ENCODE results near the gene DNAH8.

DNAH8 gene

GRCh38 chr6:39026175-39026574 is 311.1 kb downstream of the DNAH8 start:
- no peak overlapping the region for H3K4me3 ChIP-seq (ENCODE audit: low read length)
- no peak for DNase-seq (ENCODE audit: low read depth)
- no peaks in the 10 kb centered on the region for H3K36me3 ChIP-seq (ENCODE audit: control insufficient read depth, insufficient read depth, low read length, severe bottlenecking)
- H3K9ac ChIP-seq (ENCODE audit: low read length): no peak overlapping the region
- H3K9me3 ChIP-seq (ENCODE audit: control insufficient read depth, low read length): no peaks in the 10 kb centered on the region
- H3K27me3 ChIP-seq (replicated peaks; ENCODE audit: control insufficient read depth, insufficient read depth, low read length): peaks cover 38% of the 10 kb centered on the region
- H3K4me1 ChIP-seq (ENCODE audit: control insufficient read depth, insufficient read depth, low read length): no peaks in the 10 kb centered on the region

- Histone ChIP-seq H3K36me3 (ENCODE audit: control insufficient read depth, insufficient read depth, low read length, severe bottlenecking) (no peaks in the 10 kb centered on the region), H3K27me3 (replicated peaks; ENCODE audit: control insufficient read depth, insufficient read depth, low read length) (peaks cover 37% of the 10 kb centered on the region), H3K4me1 (ENCODE audit: control insufficient read depth, insufficient read depth, low read length) (no peaks in the 10 kb centered on the region), H3K4me3 (ENCODE audit: low read length) (no peak overlapping the region), H3K9ac (ENCODE audit: low read length) (no peak overlapping the region), H3K9me3 (ENCODE audit: control insufficient read depth, low read length) (no peaks in the 10 kb centered on the region)
- no peak for DNase-seq (ENCODE audit: low read depth)
Measured at GRCh38 chr6:39029156-39030011, 314.3 kb downstream of the DNAH8 start.

- DNase-seq (ENCODE audit: low read depth): no peak
- H3K4me3 ChIP-seq (ENCODE audit: low read length): no peak overlapping the region
Measured at GRCh38 chr6:39035681-39036080, 320.6 kb downstream of the DNAH8 start.

GRCh38 chr6:39037082-39037508 is 322.0 kb downstream of the DNAH8 start:
- Histone ChIP-seq H3K36me3 (ENCODE audit: control insufficient read depth, insufficient read depth, low read length, severe bottlenecking) (no peaks in the 10 kb centered on the region), H3K9me3 (ENCODE audit: control insufficient read depth, low read length) (peaks cover 8% of the 10 kb centered on the region), H3K4me3 (ENCODE audit: low read length) (no peak overlapping the region), H3K27me3 (replicated peaks; ENCODE audit: control insufficient read depth, insufficient read depth, low read length) (peaks cover 16% of the 10 kb centered on the region), H3K4me1 (ENCODE audit: control insufficient read depth, insufficient read depth, low read length) (no peaks in the 10 kb centered on the region), H3K9ac (ENCODE audit: low read length) (no peak overlapping the region)
- DNase-seq (ENCODE audit: low read depth): no peak

More at GRCh38 chr6:39035681-39036080, 320.6 kb downstream of the DNAH8 start:
- H3K4me1 ChIP-seq (ENCODE audit: control insufficient read depth, insufficient read depth, low read length): no peaks in the 10 kb centered on the region
- H3K36me3 ChIP-seq (ENCODE audit: control insufficient read depth, insufficient read depth, low read length, severe bottlenecking): no peaks in the 10 kb centered on the region
- peaks cover 17% of the 10 kb centered on the region for H3K27me3 ChIP-seq (replicated peaks; ENCODE audit: control insufficient read depth, insufficient read depth, low read length)
- H3K9ac ChIP-seq (ENCODE audit: low read length): no peak overlapping the region
- no peaks in the 10 kb centered on the region for H3K9me3 ChIP-seq (ENCODE audit: control insufficient read depth, low read length)

GRCh38 chr6:39037707-39038106 is 322.6 kb downstream of the DNAH8 start:
- Histone ChIP-seq H3K9me3 (ENCODE audit: control insufficient read depth, low read length) (peaks cover 10% of the 10 kb centered on the region), H3K27me3 (replicated peaks; ENCODE audit: control insufficient read depth, insufficient read depth, low read length) (peaks cover 21% of the 10 kb centered on the region), H3K4me1 (ENCODE audit: control insufficient read depth, insufficient read depth, low read length) (no peaks in the 10 kb centered on the region), H3K36me3 (ENCODE audit: control insufficient read depth, insufficient read depth, low read length, severe bottlenecking) (no peaks in the 10 kb centered on the region), H3K4me3 (ENCODE audit: low read length) (no peak overlapping the region), H3K9ac (ENCODE audit: low read length) (no peak overlapping the region)
- no peak for DNase-seq (ENCODE audit: low read depth)

GRCh38 chr6:39040080-39040673 is 325.1 kb downstream of the DNAH8 start:
- Histone ChIP-seq H3K9me3 (ENCODE audit: control insufficient read depth, low read length) (peaks cover 10% of the 10 kb centered on the region), H3K36me3 (ENCODE audit: control insufficient read depth, insufficient read depth, low read length, severe bottlenecking) (no peaks in the 10 kb centered on the region), H3K9ac (ENCODE audit: low read length) (no peak overlapping the region), H3K27me3 (replicated peaks; ENCODE audit: control insufficient read depth, insufficient read depth, low read length) (peaks cover 21% of the 10 kb centered on the region), H3K4me1 (ENCODE audit: control insufficient read depth, insufficient read depth, low read length) (no peaks in the 10 kb centered on the region), H3K4me3 (ENCODE audit: low read length) (no peak overlapping the region)
- no peak for DNase-seq (ENCODE audit: low read depth)

GRCh38 chr6:39041072-39041471 is 326.0 kb downstream of the DNAH8 start:
- no peak for DNase-seq (ENCODE audit: low read depth)
- peaks cover 28% of the 10 kb centered on the region for H3K27me3 ChIP-seq (replicated peaks; ENCODE audit: control insufficient read depth, insufficient read depth, low read length)
- H3K36me3 ChIP-seq (ENCODE audit: control insufficient read depth, insufficient read depth, low read length, severe bottlenecking): no peaks in the 10 kb centered on the region
- peaks cover 10% of the 10 kb centered on the region for H3K9me3 ChIP-seq (ENCODE audit: control insufficient read depth, low read length)
- H3K9ac ChIP-seq (ENCODE audit: low read length): no peak overlapping the region
- H3K4me1 ChIP-seq (ENCODE audit: control insufficient read depth, insufficient read depth, low read length): no peaks in the 10 kb centered on the region
- no peak overlapping the region for H3K4me3 ChIP-seq (ENCODE audit: low read length)

- Histone ChIP-seq H3K36me3 (ENCODE audit: control insufficient read depth, insufficient read depth, low read length, severe bottlenecking) (no peaks in the 10 kb centered on the region), H3K9me3 (ENCODE audit: control insufficient read depth, low read length) (peaks cover 10% of the 10 kb centered on the region), H3K27me3 (replicated peaks; ENCODE audit: control insufficient read depth, insufficient read depth, low read length) (peaks cover 44% of the 10 kb centered on the region), H3K4me3 (ENCODE audit: low read length) (no peak overlapping the region), H3K4me1 (ENCODE audit: control insufficient read depth, insufficient read depth, low read length) (no peaks in the 10 kb centered on the region), H3K9ac (ENCODE audit: low read length) (no peak overlapping the region)
- DNase-seq (ENCODE audit: low read depth): no peak
Measured at GRCh38 chr6:39043776-39044175, 328.7 kb downstream of the DNAH8 start.

- peaks cover 10% of the 10 kb centered on the region for H3K9me3 ChIP-seq (ENCODE audit: control insufficient read depth, low read length)
- H3K36me3 ChIP-seq (ENCODE audit: control insufficient read depth, insufficient read depth, low read length, severe bottlenecking): no peaks in the 10 kb centered on the region
- DNase-seq (ENCODE audit: low read depth): no peak
- peaks cover 44% of the 10 kb centered on the region for H3K27me3 ChIP-seq (replicated peaks; ENCODE audit: control insufficient read depth, insufficient read depth, low read length)
- H3K4me1 ChIP-seq (ENCODE audit: control insufficient read depth, insufficient read depth, low read length): no peaks in the 10 kb centered on the region
- H3K4me3 ChIP-seq (ENCODE audit: low read length): no peak overlapping the region
- H3K9ac ChIP-seq (ENCODE audit: low read length): no peak overlapping the region
Measured at GRCh38 chr6:39044181-39044580, 329.1 kb downstream of the DNAH8 start.

GRCh38 chr6:39047434-39048327 is 332.6 kb downstream of the DNAH8 start:
- H3K4me1 ChIP-seq (ENCODE audit: control insufficient read depth, insufficient read depth, low read length): no peaks in the 10 kb centered on the region
- no peak for DNase-seq (ENCODE audit: low read depth)
- peak overlapping the region; percentile 59 for H3K4me3 ChIP-seq (ENCODE audit: low read length)
- H3K27me3 ChIP-seq (replicated peaks; ENCODE audit: control insufficient read depth, insufficient read depth, low read length): peaks cover 69% of the 10 kb centered on the region
- no peaks in the 10 kb centered on the region for H3K36me3 ChIP-seq (ENCODE audit: control insufficient read depth, insufficient read depth, low read length, severe bottlenecking)
- H3K9ac ChIP-seq (ENCODE audit: low read length): no peak overlapping the region
- no peaks in the 10 kb centered on the region for H3K9me3 ChIP-seq (ENCODE audit: control insufficient read depth, low read length)
